Activated T-helper 2 cell treated with anti-CD3 and anti-CD28 coated beads, Interferon-gamma antibody, Interleukin-2, Interleukin-4, amounts not matched to agents 10 μg/mL and 5 μg/mL and 100 μg/mL, durations not matched to agents 14 hours and 24 hours and 36 hours (primary cell): ENCODE data around the gene DAP. TPM values are rescaled to one million over a fixed set of nuclear protein-coding genes. Genes with fewer than 3 reads are reported as not detected.

ENCODE experiments used
- total RNA-seq: library from RNA; stranded (reverse); gene quantifications from 2 replicates; pipeline ENCODE4 v1.2.3, GENCODE V29; 2022

Gene DAP
- total RNA-seq, 1 donor from 2014 or later: 56.6 TPM

Other genes with a start within 250 kb of the DAP start
- 31.1 and 31.5 TPM in 2 replicates for gene ANKRD33B, start 197.2 kb downstream of the DAP start, total RNA-seq